ENCODE data around the gene PRPF38A. TPM values are rescaled to one million over a fixed set of nuclear protein-coding genes. Genes with fewer than 3 reads are reported as not detected.

Gene PRPF38A
- total RNA-seq, 1 experiment from 2014 or later, result 89.9 TPM

GRCh38 chr1:52403566-52404115 is 761 bp upstream of the PRPF38A start:
- no peak for TF ChIP-seq CTCF (conservative IDR thresholded peaks at IDR 0.05)
- peaks cover 5% of the 10 kb centered on the region for H3K23me2 ChIP-seq (ENCODE audit: insufficient read length, low read depth, low read length, poor library complexity, severe bottlenecking)
- H4K5ac ChIP-seq (ENCODE audit: insufficient read length, low read depth, low read length), result peak overlapping the region; percentile 1
- H3K14ac ChIP-seq (ENCODE audit: insufficient read depth, low read length), result peak overlapping the region; percentile 93
- peak overlapping the region; percentile 93 for H3K18ac ChIP-seq (ENCODE audit: insufficient read length, low read depth, low read length)
- H2BK5ac ChIP-seq (ENCODE audit: insufficient read length, low read length), result peak overlapping the region; percentile 3
- peaks cover 15% of the 10 kb centered on the region; the same call in 1 of the 2 replicates for H3K79me2 ChIP-seq (ENCODE audit: insufficient read depth, low read length)
- H3K4me1 ChIP-seq (ENCODE audit: insufficient read depth, low read length), result no peaks in the 10 kb centered on the region
- peak overlapping the region; percentile 96 for H3K4me2 ChIP-seq (ENCODE audit: insufficient read depth, insufficient read length, low read length)
- Mint-ChIP-seq H3K9me3 (no peaks in the 10 kb centered on the region; a peak in 1 of 5 replicates), H3K4me3 (peak overlapping the region; percentile 100), H3K27me3 (ENCODE audit: low read depth) (no peaks in the 10 kb centered on the region), H3K4me1 (peaks cover 21 to 23% of the 10 kb centered on the region in 2 experiments), H3K36me3 (ENCODE audit: insufficient read depth in 1 of 3, low read depth in 3 of 3) (peaks cover 40 to 67% (median 56%) of the 10 kb centered on the region in 3 experiments), H3K27ac (peak overlapping the region; percentile 100)
- peaks cover 2% of the 10 kb centered on the region for H3K79me1 ChIP-seq (ENCODE audit: insufficient read depth, low read depth, low read length, poor library complexity, severe bottlenecking)
- H3K9me3 ChIP-seq (ENCODE audit: control insufficient read depth, low read depth, low read length), result no peaks in the 10 kb centered on the region
- no peak overlapping the region; the same call in 1 of the 2 replicates for H3K4ac ChIP-seq (ENCODE audit: low read depth, low read length)
- H4K20me1 ChIP-seq (ENCODE audit: control insufficient read depth, insufficient read depth, insufficient read length), result no peaks in the 10 kb centered on the region
- H2BK20ac ChIP-seq (ENCODE audit: low read depth, low read length, poor library complexity, severe bottlenecking), result no peak overlapping the region
- H2AFZ ChIP-seq (ENCODE audit: low read length), result no peak overlapping the region
- WGBS (ENCODE audit: extremely low coverage, insufficient read length, low lambda C conversion rate), result no CpG with 5 or more reads among the region's 16 CpGs
- H4K91ac ChIP-seq (ENCODE audit: insufficient read length, low read depth, low read length), result no peak overlapping the region
- H3K56ac ChIP-seq (ENCODE audit: insufficient read length, low read depth, low read length), result peak overlapping the region; percentile 18
- H3K27ac ChIP-seq (ENCODE audit: insufficient read length, low read depth, low read length), result peak overlapping the region; percentile 99
- no peak overlapping the region for H3T11ph ChIP-seq (ENCODE audit: low read length)
- no peak overlapping the region for H2BK15ac ChIP-seq (ENCODE audit: low read depth, low read length)
- no peak overlapping the region for H3K23ac ChIP-seq (ENCODE audit: insufficient read length, low read depth, low read length)
- DNase-seq, result peak; percentile 81
- no peak overlapping the region for H2BK120ac ChIP-seq (ENCODE audit: low read depth, low read length, poor library complexity, severe bottlenecking)
- no peaks in the 10 kb centered on the region for H3K27me3 ChIP-seq (ENCODE audit: insufficient read depth, low read length)
- no peak overlapping the region for H2AK5ac ChIP-seq (ENCODE audit: insufficient read length, low read length)
- no peak overlapping the region for H4K8ac ChIP-seq (replicated peaks; ENCODE audit: insufficient read length, low read depth, low read length)
- no peak overlapping the region for H2BK12ac ChIP-seq (ENCODE audit: insufficient read length, low read depth, low read length)
- peak overlapping the region; percentile 91 for H3K9ac ChIP-seq (ENCODE audit: extremely low read depth, insufficient read length, low read length)
